ENCODE results near the gene H19. TPM values are rescaled to one million over a fixed set of nuclear protein-coding genes. Genes with fewer than 3 reads are reported as not detected.

Gene H19
- total and polyA plus RNA-seq, 2 of the 8 experiments (the other 6 are each of a cell fraction or from before 2014, with no cell fraction given), result 5.2 to 10.0 TPM

DNA sequence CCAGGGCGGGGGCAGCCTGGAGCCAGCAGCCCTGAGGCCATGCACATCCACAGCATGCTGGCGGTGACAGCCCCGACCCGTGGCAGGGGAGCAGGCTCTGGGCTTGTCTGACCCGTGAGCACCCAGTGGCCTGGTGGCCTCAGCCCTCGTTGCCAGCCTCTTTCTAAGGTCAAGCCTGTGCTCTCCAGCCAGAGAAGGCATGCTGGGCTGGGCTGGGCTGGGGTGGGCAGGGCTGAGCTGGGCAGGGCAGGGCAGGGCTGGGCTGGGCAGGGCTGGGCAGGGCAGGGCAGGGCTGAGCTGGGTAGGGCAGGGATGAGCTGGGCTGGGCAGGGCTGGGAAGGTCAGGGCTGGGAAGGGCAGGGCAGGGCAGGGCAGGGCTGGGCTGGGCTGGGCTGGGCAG, 10.6 kb downstream of the H19 start:
- no peak overlapping the region for H3K4me2 ChIP-seq (ENCODE audit: insufficient read depth in 1 of 2, low read depth in 2 of 2, low read length in 2 of 2)
- no peaks in the 10 kb centered on the region for H3K79me2 ChIP-seq (ENCODE audit: control insufficient read depth in 1 of 2, insufficient read depth in 2 of 2, low read length in 2 of 2)
- no peaks in the 10 kb centered on the region for H3K36me3 ChIP-seq (ENCODE audit: control insufficient read depth in 2 of 4, insufficient read depth in 4 of 4, low read length in 3 of 4)
- no peak overlapping the region for H2AK5ac ChIP-seq (ENCODE audit: low read depth, low read length)
- FAIRE-seq (no peak), DNase-seq (ENCODE audit: low read depth in 1 of 2, low spot score in 2 of 2) (no peak)
- ChIA-PET CTCF (ENCODE audit: partially characterized antibody) (interaction anchor here (0.6 to 3.9 kb wide), 5 partner anchors 12 to 294 kb away, joined by 3 to 27 read pairs (median 4); no protein-coding TSS in a partner anchor), POLR2A (ENCODE audit: partially characterized antibody) (no interaction called here)
- no peak overlapping the region for H2BK12ac ChIP-seq (ENCODE audit: low read depth, low read length)
- no peaks in the 10 kb centered on the region for H3K23me2 ChIP-seq (ENCODE audit: low read depth, low read length)
- H2BK120ac ChIP-seq (replicated peaks; ENCODE audit: low read depth, low read length), result no peak overlapping the region
- H3K23ac ChIP-seq (ENCODE audit: insufficient read length), result no peak overlapping the region
- no CpG with 5 or more reads among the region's 6 CpGs for WGBS, 2 experiments (ENCODE audit: extremely low coverage in 1 of 2, insufficient coverage in 1 of 2, insufficient read length in 1 of 2, insufficient replicate concordance in 2 of 2, low coverage in 1 of 2, low lambda C conversion rate in 2 of 2, missing lambda C conversion rate in 1 of 2)
- no peak overlapping the region for H4K5ac ChIP-seq (ENCODE audit: insufficient read length, low read depth, low read length)
- H3K27me3 ChIP-seq (replicated peaks in 1 of 4; ENCODE audit: control insufficient read depth in 3 of 4, extremely low read depth in 1 of 4, insufficient read depth in 3 of 4, low read length in 3 of 4), result no peaks in the 10 kb centered on the region
- H3K9ac ChIP-seq (replicated peaks in 1 of 4; ENCODE audit: extremely low read depth in 1 of 4, low read depth in 3 of 4, low read length in 3 of 4), result no peak overlapping the region
- TF ChIP-seq YY1 (IDR thresholded peaks at IDR 0.05; ENCODE audit: low read depth, low read length) (no peak), CBX5 (IDR thresholded peaks at IDR 0.05; ENCODE audit: low read depth, low read length) (no peak), RBBP5 (IDR thresholded peaks at IDR 0.05; ENCODE audit: borderline replicate concordance, low read depth, low read length) (no peak), POLR2A (IDR thresholded peaks at IDR 0.05; ENCODE audit: control extremely low read depth in 1 of 2, low read depth in 2 of 2, low read length in 2 of 2) (no peak), ZNF274 (IDR thresholded peaks at IDR 0.05; ENCODE audit: borderline replicate concordance, extremely low read depth, low read length) (no peak), SP2 (IDR thresholded peaks at IDR 0.05; ENCODE audit: low read length) (no peak), SIX5 (IDR thresholded peaks at IDR 0.05; ENCODE audit: low read depth, low read length) (no peak), CREB1 (IDR thresholded peaks at IDR 0.05) (no peak)
- H4K91ac ChIP-seq (replicated peaks; ENCODE audit: insufficient read length, low read length), result no peak overlapping the region
- no peak overlapping the region for H3K18ac ChIP-seq (ENCODE audit: extremely low read depth, low read length)
- no peak overlapping the region for H2AFZ ChIP-seq (ENCODE audit: low read length)
- H4K8ac ChIP-seq (ENCODE audit: extremely low read depth, insufficient read depth, low read length), result no peak overlapping the region
- H3K4me3 ChIP-seq (ENCODE audit: extremely low read depth in 1 of 4, insufficient read depth in 2 of 4, low read depth in 3 of 4, low read length in 4 of 4), result no peak overlapping the region
- H4K20me1 ChIP-seq (replicated peaks in 1 of 2; ENCODE audit: control insufficient read depth in 1 of 2, insufficient read depth in 2 of 2, low read length in 2 of 2), result no peaks in the 10 kb centered on the region
- no peak overlapping the region for H2BK20ac ChIP-seq (ENCODE audit: low read length)
- no peaks in the 10 kb centered on the region for H3K79me1 ChIP-seq (ENCODE audit: low read depth, low read length)
- H3K9me3 ChIP-seq (ENCODE audit: insufficient read depth in 2 of 2, low read depth in 1 of 2, low read length in 1 of 2), result no peaks in the 10 kb centered on the region
- no peaks in the 10 kb centered on the region for H3K4me1 ChIP-seq (replicated peaks in 1 of 4; ENCODE audit: control insufficient read depth in 3 of 4, insufficient read depth in 4 of 4, low read length in 3 of 4)
- H3K14ac ChIP-seq (ENCODE audit: insufficient read length), result no peak overlapping the region
- H3K56ac ChIP-seq (replicated peaks; ENCODE audit: insufficient read length, low read depth, low read length), result no peak overlapping the region
- no peak overlapping the region for H3K27ac ChIP-seq (ENCODE audit: low read depth, low read length)
- no peak overlapping the region for H2BK5ac ChIP-seq (ENCODE audit: low read depth, low read length)
- no peak overlapping the region for H2BK15ac ChIP-seq (ENCODE audit: low read length)
- no peak overlapping the region for H3K4ac ChIP-seq (replicated peaks; ENCODE audit: insufficient read length, low read depth, low read length)
